Glutamatergic neuron (in vitro differentiated cells): ENCODE results near the gene CTSD. TPM values are rescaled to one million over a fixed set of nuclear protein-coding genes. Genes with fewer than 3 reads are reported as not detected.

Experiments
- DNase-seq: peaks from one replicate; pipeline ENCODE4 v3.0.0; 2022
- H3K27ac Mint-ChIP-seq: one replicate; pipeline ENCODE4 v1.8.0; 2020; ENCODE audit warnings: mild to moderate bottlenecking, mixed read lengths, inconsistent platforms; ENCODE audit not compliant: unreplicated experiment
- H3K27me3 Mint-ChIP-seq: one replicate; pipeline ENCODE4 v1.8.0; 2020; ENCODE audit warnings: mild to moderate bottlenecking, moderate library complexity, mixed read lengths, inconsistent platforms; ENCODE audit not compliant: unreplicated experiment
- H3K36me3 Mint-ChIP-seq: one replicate; pipeline ENCODE4 v1.8.0; 2020; ENCODE audit warnings: mild to moderate bottlenecking, mixed read lengths, inconsistent platforms; ENCODE audit not compliant: unreplicated experiment
- H3K4me1 Mint-ChIP-seq: one replicate; pipeline ENCODE4 v1.8.0; 2020; ENCODE audit warnings: mild to moderate bottlenecking, low read depth, mixed read lengths, inconsistent platforms; ENCODE audit not compliant: unreplicated experiment
- H3K4me3 Mint-ChIP-seq: one replicate; pipeline ENCODE4 v1.8.0; 2020; ENCODE audit warnings: mild to moderate bottlenecking, mixed read lengths, inconsistent platforms; ENCODE audit not compliant: unreplicated experiment
- H3K9me3 Mint-ChIP-seq: one replicate; pipeline ENCODE4 v1.8.0; 2020; ENCODE audit warnings: mild to moderate bottlenecking, moderate library complexity, mixed read lengths, inconsistent platforms; ENCODE audit not compliant: unreplicated experiment
- total RNA-seq: library from RNA; stranded (reverse); fragmentation: NEBNext Ultra II Directional; extraction: Animal tissue kit (Norgen Biotek cat#: 25700); gene quantifications from one replicate; pipeline ENCODE4 v1.2.1, GENCODE V29; 2021; ENCODE audit not compliant: unreplicated experiment
- TF ChIP-seq, protein P1 (sequence below): fragments of 200-600 bp; sonication (generic); IDR thresholded peaks from one replicate; pipeline ENCODE4 v1.5.0; 2021; ENCODE audit not compliant: partially characterized antibody, unreplicated experiment

The CTSD gene
- total RNA-seq, 1 donor from 2014 or later: 159 TPM

DNA sequence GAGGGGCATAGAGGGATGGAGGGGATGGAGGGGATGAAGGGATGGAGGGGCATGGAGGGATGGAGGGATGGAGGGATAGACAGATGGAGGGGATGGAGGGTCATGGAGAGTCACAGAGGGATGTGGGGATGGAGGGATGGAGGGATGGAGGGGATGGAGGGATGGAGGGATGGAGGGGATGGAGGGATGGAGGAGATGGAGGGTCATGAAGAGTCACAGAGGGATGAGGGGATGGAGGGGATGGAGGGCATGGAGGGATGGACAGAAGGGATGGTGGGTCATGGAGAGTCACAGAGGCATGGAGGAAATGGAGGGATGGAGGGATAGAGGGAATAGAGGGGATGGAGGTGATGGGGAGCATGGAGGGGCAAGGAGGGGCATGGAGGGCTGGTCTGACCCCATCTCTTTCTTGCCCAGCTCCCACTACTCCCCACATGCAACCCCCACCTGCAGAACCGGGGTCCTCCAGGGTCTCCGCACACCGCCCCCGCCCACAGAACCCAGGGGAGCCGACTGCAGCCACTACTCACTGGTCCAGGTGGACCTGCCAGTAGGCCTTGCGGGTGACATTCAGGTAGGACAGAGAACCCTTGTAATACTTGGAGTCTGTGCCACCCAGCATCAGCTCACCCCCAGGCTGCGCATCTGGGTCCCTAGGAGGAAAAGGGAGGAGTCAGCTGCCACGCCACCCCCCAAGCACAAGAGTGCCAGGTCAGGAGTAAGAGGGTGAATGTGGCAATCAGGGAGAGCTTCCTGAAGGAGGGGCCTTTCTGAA lies 9.2 kb downstream of the CTSD start:
- TF ChIP-seq, protein P1, sequence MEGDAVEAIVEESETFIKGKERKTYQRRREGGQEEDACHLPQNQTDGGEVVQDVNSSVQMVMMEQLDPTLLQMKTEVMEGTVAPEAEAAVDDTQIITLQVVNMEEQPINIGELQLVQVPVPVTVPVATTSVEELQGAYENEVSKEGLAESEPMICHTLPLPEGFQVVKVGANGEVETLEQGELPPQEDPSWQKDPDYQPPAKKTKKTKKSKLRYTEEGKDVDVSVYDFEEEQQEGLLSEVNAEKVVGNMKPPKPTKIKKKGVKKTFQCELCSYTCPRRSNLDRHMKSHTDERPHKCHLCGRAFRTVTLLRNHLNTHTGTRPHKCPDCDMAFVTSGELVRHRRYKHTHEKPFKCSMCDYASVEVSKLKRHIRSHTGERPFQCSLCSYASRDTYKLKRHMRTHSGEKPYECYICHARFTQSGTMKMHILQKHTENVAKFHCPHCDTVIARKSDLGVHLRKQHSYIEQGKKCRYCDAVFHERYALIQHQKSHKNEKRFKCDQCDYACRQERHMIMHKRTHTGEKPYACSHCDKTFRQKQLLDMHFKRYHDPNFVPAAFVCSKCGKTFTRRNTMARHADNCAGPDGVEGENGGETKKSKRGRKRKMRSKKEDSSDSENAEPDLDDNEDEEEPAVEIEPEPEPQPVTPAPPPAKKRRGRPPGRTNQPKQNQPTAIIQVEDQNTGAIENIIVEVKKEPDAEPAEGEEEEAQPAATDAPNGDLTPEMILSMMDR: no peak
- peaks cover 6% of the 10 kb centered on the region for H3K4me1 Mint-ChIP-seq
- peaks cover 10% of the 10 kb centered on the region for H3K27me3 Mint-ChIP-seq
- H3K9me3 Mint-ChIP-seq: peaks cover 3% of the 10 kb centered on the region
- no peak overlapping the region for H3K27ac Mint-ChIP-seq
- no peaks in the 10 kb centered on the region for H3K36me3 Mint-ChIP-seq
- H3K4me3 Mint-ChIP-seq: no peak overlapping the region
- DNase-seq: no peak

DNA sequence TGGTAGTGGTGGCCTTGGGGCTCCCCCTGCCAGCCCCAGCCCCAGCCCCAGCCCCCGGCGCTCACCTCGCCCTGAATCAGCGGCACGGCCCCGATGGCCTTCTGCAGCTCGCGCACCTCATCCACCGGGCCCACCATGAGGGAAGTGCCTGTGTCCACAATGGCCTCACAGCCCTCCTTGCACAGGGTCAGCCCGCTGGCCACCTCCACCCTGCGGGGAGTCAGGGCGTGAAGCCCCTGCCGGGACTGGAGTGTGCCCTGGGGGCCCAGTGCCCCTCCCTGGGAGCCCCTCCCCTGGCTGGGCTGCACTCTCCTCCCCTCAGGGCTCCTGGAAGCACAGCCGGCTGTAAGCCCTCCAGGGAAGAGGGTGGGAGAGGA lies 9.8 kb downstream of the CTSD start:
- Mint-ChIP-seq H3K27me3 (peaks cover 10% of the 10 kb centered on the region), H3K4me1 (peaks cover 7% of the 10 kb centered on the region), H3K36me3 (no peaks in the 10 kb centered on the region), H3K9me3 (peaks cover 5% of the 10 kb centered on the region), H3K27ac (no peak overlapping the region), H3K4me3 (no peak overlapping the region)
- DNase-seq: peak; percentile 15
- TF ChIP-seq, protein P1: no peak

DNA sequence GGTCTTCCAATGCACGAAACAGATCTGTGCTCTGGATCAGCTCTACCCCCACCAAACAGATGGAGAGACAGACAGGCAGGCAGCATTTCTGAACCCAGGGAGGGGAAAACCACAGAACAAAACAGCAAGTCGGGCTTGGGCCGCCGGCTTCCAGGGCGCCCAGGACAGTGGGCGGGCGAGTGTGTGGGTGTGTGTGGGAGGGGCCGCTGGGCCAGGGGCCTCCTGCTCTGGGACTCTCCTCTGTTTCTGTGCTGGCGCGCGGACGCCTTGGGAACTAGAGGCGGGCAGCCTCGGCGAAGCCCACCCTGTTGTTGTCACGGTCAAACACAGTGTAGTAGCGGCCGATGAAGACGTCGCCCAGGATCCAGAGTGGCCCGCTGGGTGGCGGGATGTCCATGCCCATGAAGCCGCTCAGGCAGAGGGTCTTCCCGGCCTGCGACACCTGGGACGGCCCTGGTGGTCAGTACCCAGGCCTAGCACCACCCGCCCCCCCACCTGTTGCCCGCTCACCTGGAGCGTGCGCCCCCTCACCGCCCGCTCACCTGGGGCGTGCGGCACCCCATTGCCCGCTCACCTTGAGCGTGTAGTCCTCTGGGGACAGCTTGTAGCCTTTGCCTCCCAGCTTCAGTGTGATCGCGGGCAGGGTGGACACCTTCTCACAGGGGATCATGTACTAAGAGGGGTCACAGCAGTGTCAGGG lies 10.3 kb downstream of the CTSD start:
- Mint-ChIP-seq H3K9me3 (peaks cover 5% of the 10 kb centered on the region), H3K36me3 (no peaks in the 10 kb centered on the region), H3K4me1 (peaks cover 7% of the 10 kb centered on the region), H3K4me3 (no peak overlapping the region), H3K27me3 (peaks cover 10% of the 10 kb centered on the region), H3K27ac (no peak overlapping the region)
- TF ChIP-seq, protein P1: no peak
- DNase-seq: peak; percentile 15

DNA sequence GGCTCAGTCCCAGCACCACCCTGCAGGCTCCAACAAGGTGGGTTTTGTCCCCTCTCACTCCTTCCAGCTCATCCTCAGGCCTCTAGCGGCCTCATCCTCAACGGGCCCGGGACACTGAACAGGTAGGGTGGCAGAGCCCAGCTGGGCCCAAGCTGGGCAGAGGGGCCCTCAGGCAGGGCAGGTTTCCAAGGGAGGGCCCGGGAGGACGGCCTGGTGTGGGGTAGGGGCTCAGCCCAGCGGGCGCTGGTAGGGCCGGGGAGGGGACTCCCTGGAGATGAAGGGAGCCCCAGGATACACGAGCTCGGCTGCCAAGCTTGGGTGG lies 10.9 kb downstream of the CTSD start:
- DNase-seq: peak; percentile 17
- Mint-ChIP-seq H3K27ac (no peak overlapping the region), H3K27me3 (peaks cover 12% of the 10 kb centered on the region), H3K36me3 (no peaks in the 10 kb centered on the region), H3K4me1 (peaks cover 9% of the 10 kb centered on the region), H3K4me3 (no peak overlapping the region), H3K9me3 (peaks cover 5% of the 10 kb centered on the region)
- TF ChIP-seq, protein P1: no peak
